ENCODE results near the gene ACSM2A.
"Not testable (repeated sequence)": the region's sequence is repeated elsewhere in the genome, so short reads cannot be mapped to it uniquely, and the experiment has no call there.

Gene ACSM2A

DNA sequence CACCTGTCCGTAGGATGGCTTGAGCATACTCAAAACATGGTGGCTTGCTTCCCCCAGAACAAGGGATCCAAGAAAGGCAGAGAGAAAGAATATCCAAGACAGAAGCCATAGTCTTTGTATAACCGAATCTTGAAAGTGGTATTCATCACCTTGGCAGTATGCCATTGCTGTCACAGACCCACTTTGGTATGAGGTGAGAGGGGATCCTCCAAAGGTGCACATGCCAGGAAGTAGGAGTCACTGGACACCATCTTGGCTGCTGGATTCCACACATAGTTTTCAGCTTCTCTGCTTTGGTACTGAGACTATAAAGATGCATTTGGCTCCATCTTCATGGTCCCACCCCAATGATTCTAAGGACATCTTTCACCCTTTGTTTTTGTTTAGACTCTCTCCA is 23.9 kb upstream of the ACSM2A start:
- not testable (repeated sequence) for H3K4me3 ChIP-seq (ENCODE audit: low read depth in 1 of 2, low read length in 2 of 2); H3K27me3 ChIP-seq (ENCODE audit: low read depth, low read length); H3K9me3 ChIP-seq (ENCODE audit: control insufficient read depth in 1 of 2, low read length in 2 of 2); H3K27ac ChIP-seq (ENCODE audit: low read length); H3K4me1 ChIP-seq (ENCODE audit: control insufficient read depth in 1 of 2, insufficient read depth in 2 of 2, low read length in 2 of 2); H3K36me3 ChIP-seq (ENCODE audit: control insufficient read depth in 1 of 2, insufficient read depth in 2 of 2, low read length in 2 of 2)

DNA sequence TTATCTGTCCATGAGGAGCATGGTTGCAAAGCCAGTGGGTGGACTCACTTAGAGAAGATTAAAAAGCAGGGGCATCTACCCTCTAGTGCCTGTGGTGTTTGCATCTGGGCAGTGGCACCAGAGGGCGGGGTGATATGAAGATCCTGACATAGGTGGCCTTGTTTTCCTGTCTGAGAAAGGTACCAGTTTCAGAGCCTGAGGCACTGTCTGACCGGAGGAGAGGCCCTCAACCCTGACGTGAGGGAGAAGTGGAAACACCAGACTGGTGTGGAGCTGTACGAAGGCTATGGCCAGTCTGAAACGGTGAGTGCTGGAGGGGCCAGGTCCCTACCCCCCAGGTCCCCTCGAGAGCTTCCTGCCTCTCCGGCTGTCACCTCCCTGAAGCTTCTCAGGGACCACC is 21.8 kb upstream of the ACSM2A start:
- H3K9me3 ChIP-seq (ENCODE audit: control insufficient read depth in 1 of 2, low read length in 2 of 2); H3K27ac ChIP-seq (ENCODE audit: low read length); H3K27me3 ChIP-seq (ENCODE audit: low read depth, low read length); H3K36me3 ChIP-seq (ENCODE audit: control insufficient read depth in 1 of 2, insufficient read depth in 2 of 2, low read length in 2 of 2); H3K4me3 ChIP-seq (ENCODE audit: low read depth in 1 of 2, low read length in 2 of 2); H3K4me1 ChIP-seq (ENCODE audit: control insufficient read depth in 1 of 2, insufficient read depth in 2 of 2, low read length in 2 of 2): not testable (repeated sequence)

- H3K4me3 ChIP-seq (ENCODE audit: low read depth in 1 of 2, low read length in 2 of 2); H3K4me1 ChIP-seq (ENCODE audit: control insufficient read depth in 1 of 2, insufficient read depth in 2 of 2, low read length in 2 of 2); H3K27me3 ChIP-seq (ENCODE audit: low read depth, low read length); H3K27ac ChIP-seq (ENCODE audit: low read length); H3K9me3 ChIP-seq (ENCODE audit: control insufficient read depth in 1 of 2, low read length in 2 of 2); H3K36me3 ChIP-seq (ENCODE audit: control insufficient read depth in 1 of 2, insufficient read depth in 2 of 2, low read length in 2 of 2): not testable (repeated sequence)
These were observed 20.8 kb upstream of the ACSM2A start for GRCh38 chr16:20430480-20430879.

DNA sequence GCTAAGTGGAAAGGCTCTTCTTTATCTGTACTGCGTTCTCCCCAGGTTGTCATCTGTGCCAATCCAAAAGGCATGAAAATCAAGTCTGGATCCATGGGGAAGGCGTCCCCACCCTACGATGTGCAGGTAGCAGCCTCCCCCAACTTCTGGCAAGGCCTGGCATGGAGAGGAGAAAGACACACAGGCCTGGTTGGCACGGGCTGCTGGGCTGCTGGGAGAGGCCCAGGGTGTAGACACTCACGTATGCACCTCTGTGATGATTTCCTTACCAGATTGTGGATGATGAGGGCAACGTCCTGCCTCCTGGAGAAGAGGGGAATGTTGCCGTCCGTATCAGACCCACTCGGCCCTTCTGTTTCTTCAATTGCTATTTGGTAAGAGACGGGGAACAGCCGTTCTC is 20.4 kb upstream of the ACSM2A start:
- no peaks in the 10 kb centered on the region for H3K9me3 ChIP-seq (ENCODE audit: control insufficient read depth in 1 of 2, low read length in 2 of 2)
- H3K27ac ChIP-seq (ENCODE audit: low read length) = no peak overlapping the region
- H3K4me3 ChIP-seq (ENCODE audit: low read depth in 1 of 2, low read length in 2 of 2) = no peak overlapping the region
- H3K36me3 ChIP-seq (ENCODE audit: control insufficient read depth in 1 of 2, insufficient read depth in 2 of 2, low read length in 2 of 2) = no peaks in the 10 kb centered on the region
- H3K4me1 ChIP-seq (ENCODE audit: control insufficient read depth in 1 of 2, insufficient read depth in 2 of 2, low read length in 2 of 2) = no peaks in the 10 kb centered on the region
- H3K27me3 ChIP-seq (ENCODE audit: low read depth, low read length) = no peaks in the 10 kb centered on the region

GRCh38 chr16:20438950-20439349 is 12.4 kb upstream of the ACSM2A start:
- not testable (repeated sequence) for H3K4me3 ChIP-seq (ENCODE audit: low read depth in 1 of 2, low read length in 2 of 2); H3K27me3 ChIP-seq (ENCODE audit: low read depth, low read length); H3K4me1 ChIP-seq (ENCODE audit: control insufficient read depth in 1 of 2, insufficient read depth in 2 of 2, low read length in 2 of 2); H3K36me3 ChIP-seq (ENCODE audit: control insufficient read depth in 1 of 2, insufficient read depth in 2 of 2, low read length in 2 of 2); H3K27ac ChIP-seq (ENCODE audit: low read length); H3K9me3 ChIP-seq (ENCODE audit: control insufficient read depth in 1 of 2, low read length in 2 of 2)

DNA sequence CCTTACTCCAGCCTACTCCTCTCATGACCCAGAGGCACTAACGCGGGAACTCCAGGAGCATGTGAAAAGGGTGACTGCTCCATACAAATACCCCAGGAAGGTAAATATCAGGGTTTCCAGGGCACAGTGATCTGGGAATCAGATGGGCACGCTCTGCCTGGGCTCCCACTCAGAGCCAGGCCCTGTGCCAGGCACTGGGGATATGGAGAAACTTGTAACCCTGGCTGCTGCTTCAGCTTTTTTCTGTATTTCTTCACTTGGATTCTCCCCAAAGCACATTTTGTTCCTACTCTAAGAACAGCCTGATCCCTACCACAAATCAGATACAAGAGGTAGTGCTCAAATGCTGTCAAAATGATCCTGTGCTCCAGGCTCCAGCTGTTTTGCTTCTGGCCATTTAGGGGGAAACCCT is 11.5 kb upstream of the ACSM2A start:
- H3K36me3 ChIP-seq (ENCODE audit: control insufficient read depth in 1 of 2, insufficient read depth in 2 of 2, low read length in 2 of 2); H3K4me1 ChIP-seq (ENCODE audit: control insufficient read depth in 1 of 2, insufficient read depth in 2 of 2, low read length in 2 of 2); H3K4me3 ChIP-seq (ENCODE audit: low read depth in 1 of 2, low read length in 2 of 2); H3K9me3 ChIP-seq (ENCODE audit: control insufficient read depth in 1 of 2, low read length in 2 of 2); H3K27me3 ChIP-seq (ENCODE audit: low read depth, low read length); H3K27ac ChIP-seq (ENCODE audit: low read length): not testable (repeated sequence)

DNA sequence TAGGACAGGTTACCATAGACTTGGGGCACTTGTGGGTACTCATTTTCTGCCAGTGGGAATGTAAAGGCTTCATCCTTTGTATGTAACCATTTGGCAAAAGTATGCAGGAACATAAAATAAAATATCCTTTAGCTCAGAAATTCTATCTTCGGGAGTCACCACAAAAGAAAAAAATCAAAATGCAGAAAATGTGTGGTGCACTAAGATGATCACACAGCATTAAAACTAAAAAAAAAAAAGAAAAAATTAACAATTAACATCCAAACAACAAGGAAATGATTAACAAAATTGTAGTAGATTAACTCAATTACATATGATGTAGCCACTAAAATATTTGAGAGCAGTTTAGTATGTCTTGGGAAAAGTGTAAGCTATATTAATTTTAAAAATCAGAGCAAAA is 10.6 kb upstream of the ACSM2A start:
- H3K9me3 ChIP-seq (ENCODE audit: control insufficient read depth in 1 of 2, low read length in 2 of 2); H3K27me3 ChIP-seq (ENCODE audit: low read depth, low read length); H3K36me3 ChIP-seq (ENCODE audit: control insufficient read depth in 1 of 2, insufficient read depth in 2 of 2, low read length in 2 of 2); H3K27ac ChIP-seq (ENCODE audit: low read length); H3K4me1 ChIP-seq (ENCODE audit: control insufficient read depth in 1 of 2, insufficient read depth in 2 of 2, low read length in 2 of 2); H3K4me3 ChIP-seq (ENCODE audit: low read depth in 1 of 2, low read length in 2 of 2): not testable (repeated sequence)

- Histone ChIP-seq H3K27ac (ENCODE audit: low read length) (no peak overlapping the region), H3K4me3 (ENCODE audit: low read depth in 1 of 2, low read length in 2 of 2) (no peak overlapping the region), H3K36me3 (ENCODE audit: control insufficient read depth in 1 of 2, insufficient read depth in 2 of 2, low read length in 2 of 2) (no peaks in the 10 kb centered on the region), H3K27me3 (ENCODE audit: low read depth, low read length) (no peaks in the 10 kb centered on the region), H3K4me1 (ENCODE audit: control insufficient read depth in 1 of 2, insufficient read depth in 2 of 2, low read length in 2 of 2) (peaks cover 3 to 9% of the 10 kb centered on the region in 2 donors), H3K9me3 (ENCODE audit: control insufficient read depth in 1 of 2, low read length in 2 of 2) (no peaks in the 10 kb centered on the region)
These were observed 10.1 kb upstream of the ACSM2A start for GRCh38 chr16:20441191-20441590.

- H3K4me1 ChIP-seq (ENCODE audit: control insufficient read depth in 1 of 2, insufficient read depth in 2 of 2, low read length in 2 of 2); H3K27me3 ChIP-seq (ENCODE audit: low read depth, low read length); H3K36me3 ChIP-seq (ENCODE audit: control insufficient read depth in 1 of 2, insufficient read depth in 2 of 2, low read length in 2 of 2); H3K4me3 ChIP-seq (ENCODE audit: low read depth in 1 of 2, low read length in 2 of 2); H3K27ac ChIP-seq (ENCODE audit: low read length); H3K9me3 ChIP-seq (ENCODE audit: control insufficient read depth in 1 of 2, low read length in 2 of 2): not testable (repeated sequence)
These were observed 9.5 kb upstream of the ACSM2A start for GRCh38 chr16:20441859-20442258.

- not testable (repeated sequence) for H3K4me1 ChIP-seq (ENCODE audit: control insufficient read depth in 1 of 2, insufficient read depth in 2 of 2, low read length in 2 of 2); H3K36me3 ChIP-seq (ENCODE audit: control insufficient read depth in 1 of 2, insufficient read depth in 2 of 2, low read length in 2 of 2); H3K4me3 ChIP-seq (ENCODE audit: low read depth in 1 of 2, low read length in 2 of 2); H3K27ac ChIP-seq (ENCODE audit: low read length); H3K27me3 ChIP-seq (ENCODE audit: low read depth, low read length); H3K9me3 ChIP-seq (ENCODE audit: control insufficient read depth in 1 of 2, low read length in 2 of 2)
These were observed 4.5 kb upstream of the ACSM2A start for GRCh38 chr16:20446652-20447393.

DNA sequence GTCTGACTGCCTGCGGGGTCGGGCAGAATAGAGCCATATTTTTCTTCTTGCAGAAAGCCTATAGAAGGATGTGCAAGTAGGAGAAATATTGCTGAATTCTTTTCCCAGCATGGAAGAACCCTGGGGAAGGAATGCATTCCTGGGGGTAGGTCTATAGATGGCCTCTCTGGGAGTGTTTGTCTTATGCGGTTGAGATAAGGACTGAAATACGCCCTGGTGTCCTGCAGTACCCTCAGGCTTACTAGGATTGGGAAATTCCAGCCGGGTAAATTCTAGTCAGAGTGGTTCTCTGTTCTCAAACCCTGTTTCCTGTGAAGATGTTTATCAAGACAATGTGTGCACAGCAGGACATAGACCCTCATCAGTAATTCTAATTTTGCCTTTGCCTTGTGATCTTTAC is 2.3 kb downstream of the ACSM2A start:
- not testable (repeated sequence) for H3K27me3 ChIP-seq (ENCODE audit: low read depth, low read length); H3K27ac ChIP-seq (ENCODE audit: low read length); H3K9me3 ChIP-seq (ENCODE audit: control insufficient read depth in 1 of 2, low read length in 2 of 2); H3K4me3 ChIP-seq (ENCODE audit: low read depth in 1 of 2, low read length in 2 of 2); H3K4me1 ChIP-seq (ENCODE audit: control insufficient read depth in 1 of 2, insufficient read depth in 2 of 2, low read length in 2 of 2); H3K36me3 ChIP-seq (ENCODE audit: control insufficient read depth in 1 of 2, insufficient read depth in 2 of 2, low read length in 2 of 2)

GRCh38 chr16:20459227-20459626 is 7.9 kb downstream of the ACSM2A start:
- H3K36me3 ChIP-seq (ENCODE audit: control insufficient read depth in 1 of 2, insufficient read depth in 2 of 2, low read length in 2 of 2); H3K27me3 ChIP-seq (ENCODE audit: low read depth, low read length); H3K4me3 ChIP-seq (ENCODE audit: low read depth in 1 of 2, low read length in 2 of 2); H3K27ac ChIP-seq (ENCODE audit: low read length); H3K9me3 ChIP-seq (ENCODE audit: control insufficient read depth in 1 of 2, low read length in 2 of 2); H3K4me1 ChIP-seq (ENCODE audit: control insufficient read depth in 1 of 2, insufficient read depth in 2 of 2, low read length in 2 of 2): not testable (repeated sequence)

Measured in muscle layer of duodenum (tissue), 2 donors.